SK-N-MC (cell line): Measurements from ENCODE around the gene SBSN.

ENCODE experiments used
- DNase-seq: peaks from one replicate; pipeline ENCODE4 v3.0.0-alpha.2; 2011; ENCODE audit warnings: low read depth, low spot score
- H3K27ac ChIP-seq: fragments of 200-600 bp; sonication (generic); 2 replicates; pipeline ENCODE4 v1.5.1; 2016; ENCODE audit warnings: mixed run types
- H3K36me3 ChIP-seq: fragments of 200-600 bp; sonication (generic); 2 replicates; pipeline ENCODE4 v1.6.1; 2017; ENCODE audit warnings: antibody characterized with exemption, low read length, mixed read lengths; ENCODE audit not compliant: insufficient read depth
- H3K4me3 ChIP-seq: fragments of 200-600 bp; sonication (generic); 2 replicates; pipeline ENCODE4 v1.5.1; 2016
- H3K9ac ChIP-seq: fragments of 200-600 bp; sonication (generic); 2 replicates; pipeline ENCODE4 v1.8.0; 2017; ENCODE audit warnings: mixed run types, mixed read lengths; ENCODE audit not compliant: insufficient read length
- H3K9me3 ChIP-seq: fragments of 200-600 bp; sonication (generic); 2 replicates; pipeline ENCODE4 v1.6.1; 2017; ENCODE audit warnings: low read depth, mild to moderate bottlenecking, antibody characterized with exemption, low read length, moderate library complexity, mixed read lengths
- EZH2 ChIP-seq: fragments of 200-600 bp; sonication (generic); IDR thresholded peaks from one replicate; pipeline ENCODE4 v1.6.1; 2017; ENCODE audit warnings: antibody characterized with exemption
- FOXP2 ChIP-seq: optimal IDR thresholded peaks from 2 replicates; pipeline ENCODE3; 2011; ENCODE audit warnings: mild to moderate bottlenecking, moderate library complexity; ENCODE audit not compliant: insufficient read depth; ENCODE audit errors: extremely low read length, control extremely low read depth
- POLR2AphosphoS5 ChIP-seq: IDR thresholded peaks from 2 replicates; pipeline ENCODE4 v1.6.1; 2012; ENCODE audit warnings: mild to moderate bottlenecking, low read depth, low read length, borderline replicate concordance

Gene SBSN, protein sequence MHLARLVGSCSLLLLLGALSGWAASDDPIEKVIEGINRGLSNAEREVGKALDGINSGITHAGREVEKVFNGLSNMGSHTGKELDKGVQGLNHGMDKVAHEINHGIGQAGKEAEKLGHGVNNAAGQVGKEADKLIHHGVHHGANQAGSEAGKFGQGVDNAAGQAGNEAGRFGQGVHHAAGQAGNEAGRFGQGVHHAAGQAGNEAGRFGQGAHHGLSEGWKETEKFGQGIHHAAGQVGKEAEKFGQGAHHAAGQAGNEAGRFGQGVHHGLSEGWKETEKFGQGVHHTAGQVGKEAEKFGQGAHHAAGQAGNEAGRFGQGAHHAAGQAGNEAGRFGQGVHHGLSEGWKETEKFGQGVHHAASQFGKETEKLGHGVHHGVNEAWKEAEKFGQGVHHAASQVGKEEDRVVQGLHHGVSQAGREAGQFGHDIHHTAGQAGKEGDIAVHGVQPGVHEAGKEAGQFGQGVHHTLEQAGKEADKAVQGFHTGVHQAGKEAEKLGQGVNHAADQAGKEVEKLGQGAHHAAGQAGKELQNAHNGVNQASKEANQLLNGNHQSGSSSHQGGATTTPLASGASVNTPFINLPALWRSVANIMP

DNA sequence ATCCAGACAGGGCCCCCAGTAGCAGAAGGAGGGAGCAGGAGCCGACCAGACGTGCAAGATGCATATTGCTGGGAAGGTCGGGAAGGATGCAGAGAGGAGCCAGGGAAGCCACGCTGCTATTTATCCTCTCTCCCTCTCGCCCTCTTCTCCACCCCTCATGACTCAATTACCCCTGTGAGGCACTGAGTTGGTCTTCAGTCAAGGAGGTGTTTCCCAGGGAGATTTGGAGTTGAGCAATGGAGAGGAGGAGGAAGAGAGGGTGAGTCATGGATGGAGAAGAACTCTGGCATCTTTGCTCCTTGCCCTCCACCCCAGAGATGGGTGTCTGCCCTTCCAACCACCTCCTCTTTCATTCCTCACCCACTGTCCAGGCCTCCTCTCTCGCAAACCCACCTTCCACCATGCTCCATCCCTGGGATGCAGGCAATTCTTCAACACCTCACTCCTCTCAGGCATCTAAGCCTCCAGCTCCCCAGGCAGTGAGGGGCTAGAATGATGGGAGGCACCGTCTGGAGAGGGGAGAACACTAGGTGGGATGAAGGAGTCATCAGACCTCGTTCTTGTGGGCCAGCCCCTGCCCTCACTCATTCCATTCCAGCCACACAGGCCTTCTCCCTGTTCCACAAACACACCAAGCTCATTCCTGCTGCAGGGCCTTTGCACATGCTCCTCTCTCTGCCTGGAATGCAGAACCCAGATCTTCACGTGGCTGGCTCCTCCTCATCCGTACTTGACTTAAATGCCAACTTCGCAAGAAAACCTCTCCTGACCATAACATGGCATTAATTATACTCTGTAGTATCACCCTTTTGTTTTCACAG, at the start of gene SBSN:
Gene SBSN, minus strand, starts transcription at position 94 of the 821 bp plus-strand sequence. Its CDS starts 30 bp downstream, at position 64.
- TF ChIP-seq FOXP2 (no peak), POLR2AphosphoS5 (no peak), EZH2 (no peak)
- H3K9me3 ChIP-seq, result no peaks in the 10 kb centered on the region
- no peak within 1 kb of the TSS for H3K9ac ChIP-seq
- H3K27ac ChIP-seq, result no peak within 1 kb of the TSS
- DNase-seq, result no peak
- H3K36me3 ChIP-seq, result no peaks in the 10 kb centered on the region
- H3K4me3 ChIP-seq, result no peak within 1 kb of the TSS

DNA sequence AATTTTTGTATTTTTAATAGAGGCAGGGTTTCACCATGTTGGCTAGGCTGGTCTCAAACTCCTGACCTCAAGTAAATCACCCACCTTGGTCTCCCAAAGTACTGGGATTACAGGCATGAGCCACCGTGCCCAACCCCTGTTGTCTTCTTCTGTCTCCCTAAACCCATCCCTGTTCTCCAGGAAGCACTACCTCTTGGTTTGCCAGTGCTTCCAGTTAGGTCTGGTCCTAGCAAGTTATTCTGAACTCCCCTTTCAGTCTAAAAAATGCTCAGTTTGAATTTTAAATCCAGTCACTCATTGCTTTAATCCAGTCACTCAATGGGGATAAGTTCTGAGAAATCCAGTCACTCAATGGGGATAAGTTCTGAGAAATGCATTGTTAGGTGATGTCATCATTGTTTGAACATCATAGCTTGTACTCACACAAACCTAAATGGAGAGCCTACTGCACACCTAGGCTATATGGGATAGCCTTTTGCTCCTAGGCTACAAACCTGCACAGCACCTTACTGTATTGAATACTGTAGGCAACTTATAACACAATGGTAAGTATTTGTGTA, 43.4 kb upstream of the SBSN start:
- H3K9ac ChIP-seq, result no peak overlapping the region
- H3K27ac ChIP-seq, result no peak overlapping the region
- no peak overlapping the region for H3K4me3 ChIP-seq
- H3K9me3 ChIP-seq, result no peaks in the 10 kb centered on the region
- no peak for TF ChIP-seq FOXP2
- TF ChIP-seq POLR2AphosphoS5, result no peak
- TF ChIP-seq EZH2, result no peak
- no peak for DNase-seq
- H3K36me3 ChIP-seq, result no peaks in the 10 kb centered on the region

DNA sequence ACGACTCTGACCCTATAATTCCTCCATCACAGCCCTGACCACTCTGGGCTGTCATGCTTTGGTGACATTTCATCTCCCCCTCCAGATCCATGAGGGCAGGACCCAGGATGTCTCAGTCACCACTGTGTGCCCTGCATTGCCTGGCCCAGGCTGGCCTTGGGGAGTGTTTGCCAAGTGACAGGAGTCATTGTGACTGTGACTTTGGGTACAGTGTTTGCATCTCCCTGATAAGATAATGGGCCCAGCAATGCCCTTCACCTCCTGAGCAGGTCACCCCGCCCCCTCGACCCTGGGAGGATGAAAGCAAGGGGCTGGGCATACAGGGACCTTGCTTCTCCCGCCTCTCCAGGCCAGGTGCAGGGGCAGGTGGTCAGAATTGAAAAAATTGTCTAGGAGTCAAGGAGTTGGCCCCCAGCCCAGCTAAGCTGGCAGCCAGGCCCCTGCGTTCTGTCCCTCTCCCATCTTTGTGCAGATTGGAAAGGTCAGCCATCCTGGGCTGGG, 41.2 kb upstream of the SBSN start:
- DNase-seq, result no peak

DNA sequence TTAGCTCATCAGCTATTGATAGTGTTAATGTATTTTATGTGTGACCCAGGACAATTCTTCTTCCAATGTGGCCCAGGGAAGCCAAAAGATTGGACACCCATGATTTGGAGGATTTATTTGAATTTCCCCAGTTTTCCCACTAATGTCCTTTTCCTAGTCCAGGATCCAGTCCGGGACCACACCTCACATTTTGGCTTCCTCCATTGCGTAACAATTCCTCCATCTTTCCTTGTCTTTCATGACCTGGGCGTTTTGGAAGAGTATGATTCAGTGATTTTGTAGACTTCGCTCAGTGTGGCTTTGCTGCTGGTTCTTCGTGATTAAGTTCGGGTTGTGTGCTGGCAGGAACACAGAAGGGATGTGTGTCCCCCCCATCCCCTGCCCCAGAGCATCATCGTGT, 38.6 kb upstream of the SBSN start:
- TF ChIP-seq EZH2, result no peak
- no peak for TF ChIP-seq FOXP2
- TF ChIP-seq POLR2AphosphoS5, result no peak
- no peaks in the 10 kb centered on the region for H3K9me3 ChIP-seq
- no peaks in the 10 kb centered on the region for H3K36me3 ChIP-seq
- no peak for DNase-seq
- H3K9ac ChIP-seq, result no peak overlapping the region
- H3K27ac ChIP-seq, result no peak overlapping the region
- H3K4me3 ChIP-seq, result no peak overlapping the region

More for the DNA sequence above, 41.2 kb upstream of the SBSN start:
- Histone ChIP-seq H3K27ac (no peak overlapping the region), H3K9me3 (no peaks in the 10 kb centered on the region), H3K36me3 (no peaks in the 10 kb centered on the region), H3K4me3 (no peak overlapping the region), H3K9ac (no peak overlapping the region)
- TF ChIP-seq EZH2 (no peak), FOXP2 (no peak), POLR2AphosphoS5 (no peak)

DNA sequence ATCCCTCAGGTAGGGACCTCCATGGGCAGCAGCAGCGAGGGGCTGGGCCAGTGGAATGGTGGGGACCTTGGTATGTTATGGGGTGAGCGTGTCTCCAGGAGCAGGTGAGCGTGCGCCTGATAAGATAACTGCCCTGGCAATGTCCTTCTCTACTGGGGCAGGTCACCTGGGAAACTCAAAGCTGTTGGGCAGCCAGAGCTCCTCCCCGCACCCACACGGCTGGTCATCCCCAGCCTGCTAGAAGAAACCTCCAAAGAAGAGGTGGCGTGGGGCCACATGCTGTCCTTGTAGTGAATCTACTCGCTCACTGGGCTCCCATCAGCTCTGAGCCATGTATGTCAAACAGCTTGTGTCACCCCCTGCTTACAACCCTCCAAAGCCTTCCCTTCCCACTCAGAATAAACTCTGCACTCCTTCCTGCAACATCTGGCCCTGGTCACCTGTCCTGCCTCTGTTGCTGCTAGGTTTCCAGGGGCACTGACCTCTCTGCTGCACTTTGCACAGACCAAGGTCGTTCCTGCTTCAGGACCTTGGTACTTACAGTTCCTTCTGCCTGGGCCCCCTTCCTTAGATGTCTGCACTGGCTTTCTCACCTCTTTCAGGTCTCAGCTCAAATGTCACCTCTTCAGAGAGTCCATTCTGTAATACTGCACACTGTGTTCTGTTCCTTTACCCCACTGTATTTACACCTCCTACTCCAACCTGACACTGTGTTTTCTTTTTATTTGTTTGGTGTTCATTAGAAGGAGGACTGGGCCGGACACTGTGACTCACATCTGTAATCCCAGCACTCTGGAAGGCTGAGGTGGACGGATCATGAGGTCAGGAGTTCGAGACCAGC, 37.1 kb upstream of the SBSN start:
- Histone ChIP-seq H3K9ac (no peak overlapping the region), H3K36me3 (no peaks in the 10 kb centered on the region), H3K9me3 (no peaks in the 10 kb centered on the region), H3K27ac (no peak overlapping the region), H3K4me3 (no peak overlapping the region)
- TF ChIP-seq FOXP2, result no peak
- TF ChIP-seq EZH2, result no peak
- TF ChIP-seq POLR2AphosphoS5, result no peak
- no peak for DNase-seq

DNA sequence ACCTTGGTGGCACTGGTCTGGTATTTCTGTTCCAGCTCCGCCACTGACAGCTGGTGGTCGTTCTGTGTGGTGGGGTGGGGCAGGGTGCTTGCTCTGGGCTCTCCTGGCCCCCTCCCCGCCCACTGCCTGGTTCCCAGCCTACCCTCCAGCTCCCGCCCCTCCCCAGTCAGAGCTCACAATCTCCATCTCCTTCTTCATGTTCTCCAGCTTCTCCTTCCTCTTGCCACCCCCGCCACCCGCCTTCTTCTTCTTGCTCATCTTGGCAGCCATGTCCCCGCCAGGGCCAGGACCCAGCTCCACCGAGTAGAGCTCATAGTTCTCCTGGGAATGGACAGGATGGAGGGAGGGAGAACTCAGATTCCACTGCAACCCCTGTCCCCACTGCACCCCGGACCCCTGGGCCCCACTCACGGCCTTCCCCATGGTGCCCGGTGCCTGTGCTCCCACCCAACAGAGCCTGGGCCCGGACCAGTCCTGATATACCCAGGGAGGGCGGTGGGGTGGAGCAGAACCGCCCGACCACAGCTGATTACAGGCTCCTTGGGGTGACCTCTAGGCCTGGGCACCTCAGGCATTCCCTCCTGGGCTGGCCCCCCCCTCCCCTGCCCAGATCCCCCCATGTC, 35.2 kb upstream of the SBSN start, which contains the start of gene ATP4A:
Gene ATP4A, minus strand, starts transcription at position 452 of the 623 bp plus-strand sequence. Its CDS starts 29 bp downstream, at position 423.
- Histone ChIP-seq H3K27ac (no peak within 1 kb of the TSS), H3K9me3 (no peaks in the 10 kb centered on the region), H3K36me3 (no peaks in the 10 kb centered on the region), H3K9ac (no peak within 1 kb of the TSS), H3K4me3 (no peak within 1 kb of the TSS)
- TF ChIP-seq EZH2 (no peak), POLR2AphosphoS5 (no peak), FOXP2 (no peak)
- no peak for DNase-seq

DNA sequence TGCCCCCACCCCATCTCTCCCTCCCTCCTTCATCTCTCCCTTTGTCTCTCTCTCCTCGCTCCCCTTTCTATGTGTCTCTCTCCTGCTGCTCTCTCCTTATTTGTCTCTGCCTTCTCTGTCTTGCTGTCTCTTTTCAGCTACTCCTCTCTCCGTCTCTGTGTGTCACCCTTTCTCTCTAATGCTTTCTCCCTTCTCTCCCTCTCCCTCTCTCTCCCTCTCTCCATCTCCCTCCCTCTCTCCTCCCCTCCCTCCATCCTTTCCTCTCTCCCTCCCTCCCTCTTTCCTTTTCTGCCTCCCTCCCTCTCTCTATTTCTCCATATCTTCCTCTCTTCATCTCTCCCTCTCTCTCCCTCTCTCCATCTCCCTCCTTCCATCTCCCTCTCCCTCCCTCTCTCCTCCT, 34.7 kb upstream of the SBSN start:
- no peak overlapping the region for H3K27ac ChIP-seq
- H3K4me3 ChIP-seq, result no peak overlapping the region
- DNase-seq, result no peak
- H3K9me3 ChIP-seq, result no peaks in the 10 kb centered on the region
- H3K9ac ChIP-seq, result no peak overlapping the region
- TF ChIP-seq EZH2 (no peak), POLR2AphosphoS5 (no peak), FOXP2 (no peak)
- no peaks in the 10 kb centered on the region for H3K36me3 ChIP-seq

DNA sequence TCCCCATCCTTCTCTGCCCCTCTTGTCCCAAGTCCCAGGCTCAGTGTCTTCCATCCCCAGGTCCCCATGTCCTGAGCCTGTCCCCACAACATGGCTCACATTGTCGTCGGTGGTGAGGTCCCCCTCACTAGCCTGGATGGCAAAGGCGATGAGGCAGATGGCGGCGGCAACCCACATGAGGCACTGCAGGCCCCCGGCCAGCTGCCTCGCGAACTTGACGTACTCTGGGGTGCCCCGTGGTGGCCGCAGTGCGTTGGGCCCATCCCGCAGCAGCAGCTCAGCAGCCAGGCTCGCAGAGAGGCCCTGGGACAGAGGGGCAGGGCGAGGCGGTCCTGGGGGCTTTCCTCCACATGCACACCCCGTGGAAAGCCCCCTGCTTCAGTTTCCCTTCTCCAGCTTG, 34.2 kb upstream of the SBSN start:
- H3K36me3 ChIP-seq, result no peaks in the 10 kb centered on the region
- H3K9ac ChIP-seq, result no peak overlapping the region
- no peak overlapping the region for H3K4me3 ChIP-seq
- TF ChIP-seq EZH2 (no peak), FOXP2 (no peak), POLR2AphosphoS5 (no peak)
- no peak overlapping the region for H3K27ac ChIP-seq
- no peak for DNase-seq
- no peaks in the 10 kb centered on the region for H3K9me3 ChIP-seq
